ENCODE measurements around the gene ZNF771.

The ZNF771 gene

DNA sequence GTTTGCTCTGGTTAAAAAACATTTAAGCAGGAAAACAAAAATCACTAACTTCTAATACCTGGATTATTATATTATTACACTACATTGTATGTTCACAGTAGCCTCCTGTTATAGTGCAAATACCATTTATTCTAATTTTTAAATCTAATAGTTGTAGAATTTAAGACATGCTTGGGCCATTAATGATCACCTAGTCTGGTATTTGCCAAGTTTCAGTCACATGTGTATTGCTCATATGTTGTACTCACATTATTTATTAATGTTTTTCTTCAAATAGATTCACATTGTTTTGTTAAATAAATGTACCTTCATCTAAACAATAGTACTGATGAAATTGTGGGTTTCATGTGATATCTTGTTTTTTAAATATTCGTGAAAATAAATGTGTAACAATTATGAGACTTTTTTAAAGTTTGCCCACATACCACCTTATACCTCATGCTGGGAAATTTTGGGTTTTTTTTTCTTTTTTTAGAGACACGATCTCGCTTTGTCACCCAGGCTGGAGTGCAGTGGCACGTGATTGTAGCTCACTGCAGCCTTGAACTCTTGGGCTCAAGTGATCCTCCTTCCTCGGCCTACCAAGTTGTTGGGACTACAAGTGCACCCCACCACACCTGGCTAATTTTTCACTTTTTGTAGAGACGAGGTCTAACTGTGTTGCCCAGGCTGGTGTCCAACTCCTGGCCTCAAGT lies 5.9 kb downstream of the ZNF771 start:
- peaks cover 79% of the 10 kb centered on the region for H3K4me1 ChIP-seq
- H3K4me2 ChIP-seq: 0 out of 2 replicates have a peak overlapping the region, but pooled peaks have one; percentile 93
- TF ChIP-seq Cebpa-rat (IDR thresholded peaks at IDR 0.05): no peak
- peaks cover 82% of the 10 kb centered on the region for H4K20me1 ChIP-seq
- no peak overlapping the region for H3K27ac ChIP-seq
- no peaks in the 10 kb centered on the region for H3K9me3 ChIP-seq
- H3K27me3 ChIP-seq: no peaks in the 10 kb centered on the region
- H3K36me3 ChIP-seq: peaks cover 66% of the 10 kb centered on the region
- no peak overlapping the region for H3K4me3 ChIP-seq
- H3K9ac ChIP-seq: no peak overlapping the region

DNA sequence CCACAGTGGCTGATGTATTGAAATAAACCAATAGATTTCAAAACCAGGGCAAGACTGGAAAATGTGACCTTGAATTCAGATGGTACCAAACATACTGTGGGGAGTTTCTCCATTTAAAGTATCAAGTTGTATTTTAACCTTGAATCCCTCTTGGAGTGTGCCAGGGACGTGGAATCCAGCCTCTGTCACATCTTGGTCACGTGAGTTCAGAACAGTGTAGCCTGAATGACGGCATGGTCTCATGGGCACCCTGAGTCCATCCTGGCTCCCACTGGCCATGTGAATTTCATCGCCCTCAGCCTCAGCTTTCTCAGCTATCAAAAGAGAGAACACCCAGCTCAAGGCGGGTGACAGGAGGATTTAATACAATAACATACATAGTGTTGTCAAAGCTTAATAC lies 6.8 kb downstream of the ZNF771 start:
- no peak for TF ChIP-seq Cebpa-rat (IDR thresholded peaks at IDR 0.05)
- H3K4me3 ChIP-seq: no peak overlapping the region
- peaks cover 75% of the 10 kb centered on the region for H3K36me3 ChIP-seq
- no peak overlapping the region for H3K4me2 ChIP-seq
- H3K27ac ChIP-seq: no peak overlapping the region
- H3K9me3 ChIP-seq: no peaks in the 10 kb centered on the region
- H3K27me3 ChIP-seq: no peaks in the 10 kb centered on the region
- H3K4me1 ChIP-seq: peaks cover 78% of the 10 kb centered on the region
- H3K9ac ChIP-seq: no peak overlapping the region
- H4K20me1 ChIP-seq: peaks cover 91% of the 10 kb centered on the region

DNA sequence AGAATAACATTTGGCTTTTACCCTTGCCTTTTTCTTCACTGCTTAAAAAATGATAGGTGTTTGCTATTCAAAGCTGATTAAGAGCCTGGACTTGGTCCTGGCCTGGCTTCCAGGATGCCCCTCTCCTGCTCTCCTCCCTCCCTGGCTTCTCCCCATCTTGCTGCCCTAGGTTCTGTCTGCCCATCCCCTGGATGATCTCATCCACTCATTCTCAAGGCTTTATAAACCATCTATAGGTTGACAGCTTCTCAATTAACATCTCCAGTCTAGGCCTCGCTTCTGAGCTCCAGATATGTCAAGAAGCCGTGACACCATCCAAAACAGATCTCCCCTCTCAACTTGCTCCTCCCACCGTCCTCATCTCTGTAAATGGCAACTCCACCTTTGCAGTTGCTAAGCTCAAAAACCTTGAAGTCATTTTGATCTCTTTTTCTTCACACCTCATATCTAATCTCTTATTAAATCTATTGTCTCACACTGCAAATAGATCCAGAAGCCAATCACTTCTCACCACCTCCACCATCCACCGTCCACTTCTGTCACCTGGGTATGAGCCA lies 8.7 kb downstream of the ZNF771 start:
- Histone ChIP-seq H3K27ac (no peak overlapping the region), H4K20me1 (peaks cover 94% of the 10 kb centered on the region), H3K4me2 (peak overlapping the region; percentile 91; the same call in 1 of the 2 replicates), H3K4me3 (no peak overlapping the region), H3K9ac (no peak overlapping the region), H3K9me3 (no peaks in the 10 kb centered on the region), H3K36me3 (peaks cover 80% of the 10 kb centered on the region), H3K27me3 (no peaks in the 10 kb centered on the region), H3K4me1 (peaks cover 62% of the 10 kb centered on the region)
- no peak for TF ChIP-seq Cebpa-rat (IDR thresholded peaks at IDR 0.05)

DNA sequence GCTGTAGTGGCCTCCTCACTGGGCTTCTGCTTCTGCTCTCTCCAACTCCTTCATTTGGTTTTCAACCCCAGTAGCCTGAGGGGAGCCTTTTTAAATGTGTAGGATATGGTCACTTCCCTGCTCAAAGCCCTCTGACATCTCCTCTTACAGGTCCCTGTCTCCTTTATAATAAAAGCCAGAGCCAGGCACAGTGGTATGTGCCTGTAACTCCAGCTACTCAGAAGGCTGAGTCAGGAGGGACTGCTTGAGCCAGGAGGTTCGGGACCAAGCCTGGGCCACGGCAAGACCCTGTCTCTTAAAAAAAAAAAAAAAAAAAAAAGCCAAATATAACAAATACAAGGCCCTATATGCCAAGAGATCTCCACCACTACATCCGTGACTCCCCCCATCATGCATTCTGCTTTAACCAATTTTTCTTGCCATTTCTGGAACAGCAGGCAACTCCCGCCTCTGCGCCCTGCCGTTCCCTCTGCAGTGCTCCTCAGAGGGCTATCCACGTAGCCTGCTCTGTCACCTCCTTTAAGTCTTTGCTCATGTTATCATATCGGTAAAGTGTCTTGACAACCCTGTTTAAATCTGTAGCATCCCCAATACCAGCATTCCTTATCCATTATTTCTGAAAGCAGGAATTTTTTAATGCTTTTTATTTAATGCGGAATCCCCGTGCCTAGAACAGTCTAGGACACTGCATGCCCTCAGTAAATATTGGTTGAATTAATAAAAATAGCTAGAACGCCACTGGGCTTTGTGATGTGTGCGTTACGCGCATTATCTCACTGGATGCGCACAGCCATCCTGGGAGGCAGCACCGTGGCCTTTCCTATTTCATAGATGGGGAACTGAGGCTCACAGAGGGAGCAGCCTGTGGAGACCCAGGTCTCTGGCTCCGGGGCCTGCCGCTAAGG lies 9.5 kb downstream of the ZNF771 start:
- Histone ChIP-seq H3K4me1 (peaks cover 54% of the 10 kb centered on the region), H3K4me3 (peak overlapping the region; percentile 70), H3K27me3 (no peaks in the 10 kb centered on the region), H3K9ac (peak overlapping the region; percentile 77), H3K9me3 (no peaks in the 10 kb centered on the region), H3K36me3 (peaks cover 80% of the 10 kb centered on the region), H3K4me2 (peak overlapping the region; percentile 91), H4K20me1 (peaks cover 92% of the 10 kb centered on the region), H3K27ac (peak overlapping the region; percentile 81)
- no peak for TF ChIP-seq Cebpa-rat (IDR thresholded peaks at IDR 0.05)

DNA sequence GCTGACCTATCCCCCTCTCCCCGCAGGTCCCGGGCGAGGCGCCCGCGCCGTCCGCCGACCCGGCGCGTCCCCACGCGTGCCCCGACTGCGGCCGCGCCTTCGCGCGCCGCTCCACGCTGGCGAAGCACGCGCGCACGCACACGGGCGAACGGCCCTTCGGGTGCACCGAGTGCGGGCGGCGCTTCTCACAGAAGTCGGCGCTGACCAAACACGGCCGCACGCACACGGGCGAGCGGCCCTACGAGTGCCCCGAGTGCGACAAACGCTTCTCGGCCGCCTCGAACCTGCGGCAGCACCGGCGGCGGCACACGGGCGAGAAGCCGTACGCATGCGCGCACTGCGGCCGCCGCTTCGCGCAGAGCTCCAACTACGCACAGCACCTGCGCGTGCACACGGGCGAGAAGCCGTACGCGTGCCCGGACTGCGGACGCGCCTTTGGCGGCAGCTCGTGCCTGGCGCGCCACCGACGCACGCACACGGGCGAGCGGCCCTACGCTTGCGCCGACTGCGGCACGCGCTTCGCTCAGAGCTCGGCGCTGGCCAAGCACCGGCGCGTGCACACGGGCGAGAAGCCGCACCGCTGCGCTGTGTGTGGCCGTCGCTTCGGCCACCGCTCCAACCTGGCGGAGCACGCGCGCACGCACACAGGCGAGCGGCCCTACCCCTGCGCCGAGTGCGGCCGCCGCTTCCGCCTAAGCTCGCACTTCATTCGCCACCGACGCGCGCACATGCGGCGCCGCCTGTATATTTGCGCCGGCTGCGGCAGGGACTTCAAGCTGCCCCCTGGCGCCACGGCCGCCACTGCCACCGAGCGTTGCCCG lies 10.3 kb downstream of the ZNF771 start:
- Histone ChIP-seq H3K4me3 (peak overlapping the region; percentile 70), H3K9ac (peak overlapping the region; percentile 77)

DNA sequence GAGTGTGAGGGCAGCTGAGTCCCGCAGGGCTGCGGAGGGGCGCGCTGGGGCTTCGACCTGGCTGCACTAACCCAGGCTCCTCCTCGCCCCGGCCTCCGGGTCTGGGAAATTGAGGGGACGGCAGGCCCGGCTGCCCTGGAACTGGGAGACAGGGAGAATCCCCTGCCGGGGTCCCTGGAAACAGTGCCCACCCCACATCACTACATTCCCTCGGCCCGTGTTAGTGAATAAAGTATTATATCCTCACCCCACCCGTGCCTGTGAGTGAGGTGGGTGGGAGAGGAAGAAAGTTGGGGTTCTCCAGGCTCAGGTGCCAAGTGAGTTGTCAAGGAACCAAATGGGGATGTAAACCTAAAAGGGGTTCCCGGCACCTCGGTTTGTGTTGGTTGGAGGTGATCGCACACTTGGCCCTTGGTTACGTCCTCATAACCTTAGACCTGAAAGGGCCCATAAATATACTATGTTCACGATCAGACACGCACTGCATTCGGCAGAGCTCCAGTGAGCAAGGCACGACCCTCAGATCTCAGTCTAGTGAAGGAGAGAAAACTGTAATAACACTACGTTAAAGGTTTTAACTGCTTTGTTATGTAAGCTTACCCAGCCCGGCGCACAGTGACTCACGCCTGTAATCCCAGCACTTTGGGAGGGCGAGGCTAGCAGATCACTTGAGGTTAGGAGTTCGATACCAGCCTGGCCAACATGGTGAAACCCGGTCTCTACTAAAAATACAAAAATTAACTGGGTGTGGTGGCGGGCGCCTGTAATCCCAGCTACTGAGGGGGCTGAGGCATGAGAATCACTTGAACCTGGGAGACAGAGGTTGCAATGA lies 11.2 kb downstream of the ZNF771 start:
- H3K36me3 ChIP-seq: peaks cover 80% of the 10 kb centered on the region

More for the DNA sequence above, 10.3 kb downstream of the ZNF771 start:
- Histone ChIP-seq H3K4me2 (peak overlapping the region; percentile 91), H3K27me3 (no peaks in the 10 kb centered on the region), H3K9me3 (no peaks in the 10 kb centered on the region), H4K20me1 (peaks cover 88% of the 10 kb centered on the region), H3K27ac (peak overlapping the region; percentile 81), H3K36me3 (peaks cover 80% of the 10 kb centered on the region), H3K4me1 (peaks cover 46% of the 10 kb centered on the region)
- no peak for TF ChIP-seq Cebpa-rat (IDR thresholded peaks at IDR 0.05)

DNA sequence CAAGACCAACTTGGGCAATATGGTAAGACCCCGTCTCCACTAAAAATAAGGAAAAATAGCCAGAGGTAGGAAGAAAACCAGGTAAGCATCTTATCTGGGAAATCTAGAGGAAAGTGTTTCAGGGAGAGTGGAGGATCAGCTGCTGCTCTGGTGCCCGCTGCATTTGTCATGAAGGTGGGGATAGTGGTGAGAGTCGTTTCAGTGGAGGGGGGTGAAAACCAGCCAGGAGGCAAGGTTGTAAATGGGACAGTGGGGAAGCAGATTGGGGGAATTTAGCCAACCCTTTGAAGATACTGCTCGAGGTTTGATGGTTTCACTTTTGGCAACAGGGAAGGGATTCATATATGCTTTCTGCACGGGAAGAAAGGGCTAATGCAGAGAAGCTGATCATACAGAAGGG lies 13.6 kb downstream of the ZNF771 start:
- Histone ChIP-seq H3K4me2 (no peak overlapping the region), H3K9ac (no peak overlapping the region), H3K4me1 (peaks cover 24% of the 10 kb centered on the region), H4K20me1 (peaks cover 83% of the 10 kb centered on the region), H3K27ac (no peak overlapping the region), H3K36me3 (peaks cover 83% of the 10 kb centered on the region), H3K27me3 (no peaks in the 10 kb centered on the region), H3K4me3 (no peak overlapping the region), H3K9me3 (no peaks in the 10 kb centered on the region)
- TF ChIP-seq Cebpa-rat (IDR thresholded peaks at IDR 0.05): no peak

More for the DNA sequence above, 11.2 kb downstream of the ZNF771 start:
- Histone ChIP-seq H4K20me1 (peaks cover 81% of the 10 kb centered on the region), H3K9me3 (no peaks in the 10 kb centered on the region), H3K4me3 (peak overlapping the region; percentile 70), H3K4me1 (peaks cover 38% of the 10 kb centered on the region), H3K9ac (peak overlapping the region; percentile 77), H3K27me3 (no peaks in the 10 kb centered on the region), H3K4me2 (peak overlapping the region; percentile 91), H3K27ac (peak overlapping the region; percentile 81)
- TF ChIP-seq Cebpa-rat (IDR thresholded peaks at IDR 0.05): no peak

DNA sequence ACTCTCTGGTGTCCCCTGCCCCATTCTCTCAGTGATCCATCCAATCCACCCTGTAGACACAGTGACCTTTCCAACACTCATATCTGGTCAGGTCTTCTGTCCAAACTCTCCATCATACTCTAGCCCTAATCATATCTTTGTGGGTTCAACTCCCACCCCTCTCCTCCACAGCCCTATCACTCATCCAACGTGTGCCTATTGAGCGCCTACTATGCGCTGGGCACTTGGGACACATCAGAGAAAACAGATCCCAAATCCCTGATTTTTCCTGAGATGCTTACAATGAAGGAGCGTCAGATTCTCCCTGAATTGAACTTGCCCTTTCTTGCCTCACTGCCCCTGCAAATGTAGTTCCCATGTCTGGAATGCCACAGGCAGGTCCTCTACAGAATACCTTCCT lies 20.6 kb downstream of the ZNF771 start:
- Histone ChIP-seq H3K9ac (peak overlapping the region; percentile 79; the same call in 1 of the 2 replicates), H3K4me2 (peak overlapping the region; percentile 95), H3K27ac (no peak overlapping the region), H3K4me1 (peaks cover 31% of the 10 kb centered on the region), H3K9me3 (no peaks in the 10 kb centered on the region), H4K20me1 (peaks cover 42% of the 10 kb centered on the region), H3K36me3 (peaks cover 57% of the 10 kb centered on the region), H3K4me3 (peak overlapping the region; percentile 74), H3K27me3 (no peaks in the 10 kb centered on the region)
- TF ChIP-seq Cebpa-rat (IDR thresholded peaks at IDR 0.05): no peak
